Activated CD4-positive, alpha-beta T cell treated with anti-CD3 and anti-CD28 coated beads, Interleukin-2, amount 50 U/mL, for 16 hours (primary cell): Measurements from ENCODE around the gene CLEC2L.

ENCODE experiments used
- DNase-seq: peaks from one replicate; pipeline ENCODE4 v3.0.0-alpha.2; 2020

Gene CLEC2L

GRCh38 chr7:139523199-139523941 is at the start of gene CLEC2L:
Gene CLEC2L (plus strand): TSS chr7:139523685. CDS start chr7:139523928, 243 bp downstream.
- DNase-seq, result no peak

- DNase-seq, result no peak
Observed at GRCh38 chr7:139476139-139476538, 47.3 kb upstream of the CLEC2L start.

- no peak for DNase-seq
Observed at GRCh38 chr7:139476891-139477290, 46.6 kb upstream of the CLEC2L start.

GRCh38 chr7:139479620-139480019 is 43.9 kb upstream of the CLEC2L start:
- DNase-seq, result no peak

- no peak for DNase-seq
Observed at GRCh38 chr7:139481364-139481763, 42.1 kb upstream of the CLEC2L start.

- no peak for DNase-seq
Observed at GRCh38 chr7:139482122-139482521, 41.4 kb upstream of the CLEC2L start.

- peak; percentile 23 for DNase-seq
Observed at GRCh38 chr7:139482662-139483466, 40.6 kb upstream of the CLEC2L start.

- no peak for DNase-seq
Observed at GRCh38 chr7:139487366-139488080, 36.0 kb upstream of the CLEC2L start.

GRCh38 chr7:139488810-139489209 is 34.7 kb upstream of the CLEC2L start:
- no peak for DNase-seq

- no peak for DNase-seq
Observed at GRCh38 chr7:139490130-139490529, 33.4 kb upstream of the CLEC2L start.

GRCh38 chr7:139492293-139492692 is 31.2 kb upstream of the CLEC2L start:
- no peak for DNase-seq

GRCh38 chr7:139494835-139495579 is 28.5 kb upstream of the CLEC2L start:
- DNase-seq, result peak; percentile 72

- DNase-seq, result no peak
Observed at GRCh38 chr7:139495580-139496125, 27.8 kb upstream of the CLEC2L start.

- no peak for DNase-seq
Observed at GRCh38 chr7:139496528-139496927, 27.0 kb upstream of the CLEC2L start.

GRCh38 chr7:139500770-139501138 is 22.7 kb upstream of the CLEC2L start:
- DNase-seq, result no peak

GRCh38 chr7:139502226-139502625 is 21.3 kb upstream of the CLEC2L start:
- no peak for DNase-seq

GRCh38 chr7:139505563-139505962 is 17.9 kb upstream of the CLEC2L start:
- no peak for DNase-seq

- no peak for DNase-seq
Observed at GRCh38 chr7:139509535-139509934, 13.9 kb upstream of the CLEC2L start.

GRCh38 chr7:139511315-139511714 is 12.2 kb upstream of the CLEC2L start:
- no peak for DNase-seq

- DNase-seq, result no peak
Observed at GRCh38 chr7:139515266-139515665, 8.2 kb upstream of the CLEC2L start.

GRCh38 chr7:139521439-139521838 is 2.0 kb upstream of the CLEC2L start:
- no peak for DNase-seq

GRCh38 chr7:139522830-139523198 is 671 bp upstream of the CLEC2L start:
- no peak for DNase-seq
